22Rv1 (cell line): Measurements from ENCODE around the gene DYNLT3.

Source experiments
- ZFX ChIP-seq: fragments of 450-650 bp; IDR thresholded peaks from 2 replicates; pipeline ENCODE4 v1.6.1; 2017; ENCODE audit warnings: antibody characterized with exemption, borderline replicate concordance
- TF ChIP-seq, protein P1 (sequence below): fragments of 450-650 bp; IDR thresholded peaks from 2 replicates; pipeline ENCODE4 v1.5.1; 2017; ENCODE audit warnings: mild to moderate bottlenecking

DNA sequence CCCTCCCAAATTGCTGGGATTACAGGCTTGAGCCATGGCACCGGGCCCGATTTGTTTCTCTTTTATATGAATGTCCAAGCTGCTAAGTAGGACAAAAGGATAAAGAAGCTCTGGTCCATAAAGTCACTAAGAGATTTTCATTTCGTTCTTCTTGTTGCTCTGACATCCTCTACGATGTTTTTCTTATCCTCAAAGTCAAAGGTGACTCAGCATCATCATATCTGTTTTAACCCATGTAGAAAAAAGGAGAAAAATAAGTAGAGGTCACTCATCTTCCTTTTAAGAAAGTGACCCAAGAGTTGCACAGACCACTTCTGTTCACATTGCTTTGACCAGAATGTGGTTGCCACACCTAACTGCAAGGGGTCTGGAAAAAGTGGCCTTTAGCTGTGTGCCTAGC is 29.3 kb upstream of the DYNLT3 start:
- TF ChIP-seq, protein P1, sequence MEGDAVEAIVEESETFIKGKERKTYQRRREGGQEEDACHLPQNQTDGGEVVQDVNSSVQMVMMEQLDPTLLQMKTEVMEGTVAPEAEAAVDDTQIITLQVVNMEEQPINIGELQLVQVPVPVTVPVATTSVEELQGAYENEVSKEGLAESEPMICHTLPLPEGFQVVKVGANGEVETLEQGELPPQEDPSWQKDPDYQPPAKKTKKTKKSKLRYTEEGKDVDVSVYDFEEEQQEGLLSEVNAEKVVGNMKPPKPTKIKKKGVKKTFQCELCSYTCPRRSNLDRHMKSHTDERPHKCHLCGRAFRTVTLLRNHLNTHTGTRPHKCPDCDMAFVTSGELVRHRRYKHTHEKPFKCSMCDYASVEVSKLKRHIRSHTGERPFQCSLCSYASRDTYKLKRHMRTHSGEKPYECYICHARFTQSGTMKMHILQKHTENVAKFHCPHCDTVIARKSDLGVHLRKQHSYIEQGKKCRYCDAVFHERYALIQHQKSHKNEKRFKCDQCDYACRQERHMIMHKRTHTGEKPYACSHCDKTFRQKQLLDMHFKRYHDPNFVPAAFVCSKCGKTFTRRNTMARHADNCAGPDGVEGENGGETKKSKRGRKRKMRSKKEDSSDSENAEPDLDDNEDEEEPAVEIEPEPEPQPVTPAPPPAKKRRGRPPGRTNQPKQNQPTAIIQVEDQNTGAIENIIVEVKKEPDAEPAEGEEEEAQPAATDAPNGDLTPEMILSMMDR, result no peak
- no peak for TF ChIP-seq ZFX
